ENCODE measurements around the gene DPEP2NB.
A peak's percentile ranks its signal among the peaks of the same experiment; 100 is the strongest.
"Not testable (repeated sequence)": the region's sequence is repeated elsewhere in the genome, so short reads cannot be mapped to it uniquely, and the experiment has no call there.

The DPEP2NB gene

GRCh38 chr16:67982011-67982696, 33.6 kb downstream of the DPEP2NB start:
- no peak for DNase-seq (ENCODE audit: low read depth in 2 of 2)

GRCh38 chr16:67979955-67980678, 35.6 kb downstream of the DPEP2NB start, which contains the start of gene DPEP3:
Gene DPEP3, minus strand, starts transcription at chr16:67980499. Its CDS starts 119 bp downstream, at chr16:67980380.
- no peak for DNase-seq (ENCODE audit: low read depth in 2 of 2)

GRCh38 chr16:67977469-67978227, 38.1 kb downstream of the DPEP2NB start:
- no peak for DNase-seq (ENCODE audit: low read depth in 2 of 2)

- no peak for DNase-seq (ENCODE audit: low read depth in 2 of 2)
Measured at GRCh38 chr16:67977005-67977404, 38.7 kb downstream of the DPEP2NB start.

GRCh38 chr16:67976205-67976604, 39.5 kb downstream of the DPEP2NB start:
- DNase-seq (ENCODE audit: low read depth in 2 of 2): no peak

- no peak for DNase-seq (ENCODE audit: low read depth in 2 of 2)
Measured at GRCh38 chr16:67975321-67976105, 40.2 kb downstream of the DPEP2NB start.

GRCh38 chr16:67972285-67972684, 43.4 kb downstream of the DPEP2NB start:
- DNase-seq (ENCODE audit: low read depth in 2 of 2): not testable (repeated sequence)

- DNase-seq (ENCODE audit: low read depth in 2 of 2): no peak
Measured at GRCh38 chr16:67971111-67971510, 44.6 kb downstream of the DPEP2NB start.

GRCh38 chr16:67969254-67970039, 46.3 kb downstream of the DPEP2NB start:
- DNase-seq (ENCODE audit: low read depth in 2 of 2): no peak

GRCh38 chr16:67968400-67969253, 47.1 kb downstream of the DPEP2NB start, which contains the start of gene SLC12A4:
Gene SLC12A4, minus strand, starts transcription at chr16:67968637. Its CDS starts 84 bp downstream, at chr16:67968553.
- peak; percentile 57 to 67 for DNase-seq (ENCODE audit: low read depth in 2 of 2)

- no peak for DNase-seq (ENCODE audit: low read depth in 2 of 2)
Measured at GRCh38 chr16:67967958-67968399, 47.7 kb downstream of the DPEP2NB start.

- no peak for DNase-seq (ENCODE audit: low read depth in 2 of 2)
Measured at GRCh38 chr16:67967183-67967957, 48.3 kb downstream of the DPEP2NB start.

GRCh38 chr16:67966549-67967182, 49.0 kb downstream of the DPEP2NB start:
- DNase-seq (ENCODE audit: low read depth in 2 of 2): no peak

- DNase-seq (ENCODE audit: low read depth in 2 of 2): no peak
Measured at GRCh38 chr16:67965668-67966548, 49.8 kb downstream of the DPEP2NB start.

- DNase-seq (ENCODE audit: low read depth in 2 of 2): no peak
Measured at GRCh38 chr16:67964477-67965131, 51.1 kb downstream of the DPEP2NB start.

GRCh38 chr16:67963662-67964321, 51.9 kb downstream of the DPEP2NB start:
- no peak for DNase-seq (ENCODE audit: low read depth in 2 of 2)

All from fibroblast of skin of left biceps (primary cell).